Activated CD8-positive, alpha-beta memory T cell treated with anti-CD3 and anti-CD28 coated beads, Interleukin-2, amount 50 U/mL, for 4 hours (primary cell): ENCODE results near the gene SMIM5.

Experiments
- DNase-seq: peaks from one replicate; pipeline ENCODE4 v3.0.0-alpha.2; 2020

The SMIM5 gene

GRCh38 chr17:75604034-75604695 lies 29.1 kb upstream of the SMIM5 start:
- DNase-seq: no peak

- DNase-seq: no peak
Measured at GRCh38 chr17:75605790-75606189, 27.4 kb upstream of the SMIM5 start.

GRCh38 chr17:75607086-75607485 lies 26.1 kb upstream of the SMIM5 start:
- no peak for DNase-seq

DNA sequence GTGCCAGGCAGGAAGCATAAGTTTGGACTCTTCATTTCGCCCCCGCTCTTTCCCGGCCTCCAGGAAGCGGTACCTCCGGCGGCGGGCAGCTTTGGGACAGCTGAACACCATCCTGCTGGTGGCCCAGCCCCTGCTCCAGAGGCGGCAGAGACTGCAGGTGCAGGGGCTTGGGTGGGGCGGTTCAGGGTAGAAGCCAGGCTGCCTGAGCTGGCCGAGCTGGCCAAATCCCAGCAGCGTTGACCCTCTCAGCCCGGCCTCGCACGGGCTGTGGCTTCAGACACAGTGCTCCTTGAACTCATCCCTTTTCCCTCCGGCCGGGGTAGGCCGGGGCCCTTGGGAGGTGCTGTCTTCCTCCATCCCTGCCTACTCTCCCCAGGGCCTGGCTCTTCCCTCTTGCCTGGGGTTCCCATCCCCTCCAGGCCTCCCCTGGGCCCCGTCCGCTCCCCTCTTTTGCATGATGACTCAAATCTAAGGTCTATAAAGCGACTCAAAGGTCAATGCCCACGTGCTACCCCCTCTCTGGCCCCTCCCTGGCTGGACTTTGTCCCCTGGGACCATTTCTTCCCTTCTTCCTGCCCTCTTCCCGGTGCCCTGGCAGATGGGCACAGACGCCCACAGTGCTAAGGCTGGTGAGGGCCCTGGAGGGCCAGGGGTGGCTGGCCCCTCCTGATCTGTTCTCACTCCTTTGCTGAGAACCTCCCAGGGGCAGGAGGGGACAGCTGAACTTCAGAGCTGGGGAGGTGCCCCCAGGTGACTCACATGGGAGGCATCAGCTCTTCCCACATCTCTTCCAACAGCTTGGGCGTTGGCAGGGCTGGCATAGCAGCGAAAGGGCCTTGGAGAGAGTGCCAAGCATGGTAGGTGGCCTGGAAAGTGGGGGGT lies 22.9 kb upstream of the SMIM5 start:
- DNase-seq: no peak

DNA sequence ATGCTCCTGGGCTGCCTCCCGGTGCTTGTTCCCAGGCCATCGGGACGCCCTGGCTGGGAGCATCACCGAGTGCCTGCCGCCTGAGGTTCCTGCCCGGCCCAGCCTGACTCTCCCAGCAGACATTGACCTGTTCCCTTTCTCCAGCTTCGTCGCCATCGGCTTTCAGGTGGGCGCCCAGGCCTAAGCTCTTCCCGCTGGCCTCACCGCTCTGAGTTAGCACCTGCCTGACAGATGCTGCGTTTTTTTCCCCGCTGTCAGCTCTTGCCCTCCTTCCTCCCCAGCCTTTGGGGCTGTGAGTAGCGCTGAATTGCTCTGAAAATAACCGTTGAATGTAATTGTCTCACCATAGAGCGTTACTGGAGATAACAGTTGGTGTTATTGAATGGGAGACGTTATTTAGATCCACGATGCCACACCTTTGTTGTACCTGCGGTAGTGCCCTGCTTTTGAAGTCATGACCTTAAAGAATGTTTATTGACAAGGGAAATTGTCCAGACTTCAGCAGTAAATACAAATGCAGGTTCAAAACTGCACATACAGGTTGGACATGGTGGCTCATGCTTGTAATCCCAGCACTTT lies 21.3 kb upstream of the SMIM5 start:
- no peak for DNase-seq

DNA sequence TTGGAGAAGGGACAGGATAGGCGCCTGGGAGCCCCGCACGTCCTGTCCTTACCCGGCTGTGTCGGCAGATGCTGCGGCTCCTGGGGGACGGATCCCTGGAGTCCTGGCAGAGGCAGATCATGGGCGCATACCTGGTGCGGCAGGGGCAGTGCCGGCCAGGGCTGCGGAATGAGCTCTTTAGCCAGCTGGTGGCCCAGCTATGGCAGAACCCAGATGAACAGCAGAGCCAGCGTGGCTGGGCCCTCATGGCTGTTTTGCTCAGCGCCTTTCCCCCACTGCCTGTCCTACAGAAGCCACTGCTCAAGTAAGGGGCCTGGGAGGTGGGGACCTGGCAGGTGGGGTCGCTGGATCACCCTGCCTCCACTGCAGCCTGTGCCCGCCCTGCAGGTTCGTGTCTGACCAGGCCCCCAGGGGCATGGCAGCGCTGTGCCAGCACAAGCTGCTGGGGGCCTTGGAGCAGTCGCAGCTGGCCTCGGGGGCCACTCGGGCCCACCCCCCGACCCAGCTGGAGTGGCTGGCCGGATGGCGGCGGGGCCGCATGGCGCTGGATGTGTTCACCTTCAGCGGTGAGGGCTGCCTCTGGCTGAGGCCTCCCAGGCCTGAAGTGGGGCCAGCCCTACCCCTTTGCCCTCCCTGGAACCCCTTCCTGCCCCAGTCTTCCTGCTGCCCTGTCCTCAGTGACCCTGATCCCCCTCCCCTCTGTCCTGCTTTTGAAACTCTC lies 20.2 kb upstream of the SMIM5 start:
- DNase-seq: no peak

- no peak for DNase-seq
Measured at GRCh38 chr17:75614006-75614405, 19.2 kb upstream of the SMIM5 start.

- DNase-seq: no peak
Measured at GRCh38 chr17:75614556-75615270, 18.5 kb upstream of the SMIM5 start.

GRCh38 chr17:75615301-75615700 lies 17.9 kb upstream of the SMIM5 start:
- DNase-seq: no peak

DNA sequence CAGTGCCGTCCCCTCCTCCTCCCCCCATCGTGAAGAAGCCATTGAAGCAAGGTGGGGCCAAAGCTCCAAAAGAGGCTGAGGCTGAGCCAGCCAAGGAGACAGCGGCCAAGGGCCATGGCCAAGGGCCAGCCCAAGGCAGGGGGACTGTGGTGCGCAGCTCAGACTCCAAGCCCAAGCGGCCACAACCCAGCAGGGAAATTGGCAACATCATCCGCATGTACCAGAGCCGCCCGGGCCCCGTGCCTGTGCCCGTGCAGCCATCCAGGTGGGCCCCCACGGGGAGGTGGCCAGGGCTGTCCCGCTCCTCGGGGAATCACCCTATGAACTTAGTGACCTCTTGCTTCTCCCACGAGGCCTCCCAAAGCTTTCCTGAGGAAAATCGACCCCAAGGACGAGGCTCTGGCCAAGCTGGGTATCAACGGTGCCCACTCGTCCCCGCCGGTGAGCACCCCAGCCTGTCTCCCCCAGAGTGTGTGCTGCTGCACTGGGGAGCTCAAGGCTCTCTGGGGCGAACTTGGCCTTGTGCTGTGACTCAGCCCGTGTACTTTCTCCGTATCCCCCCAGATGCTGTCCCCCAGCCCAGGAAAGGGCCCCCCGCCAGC lies 16.6 kb upstream of the SMIM5 start:
- DNase-seq: no peak

- DNase-seq: no peak
Measured at GRCh38 chr17:75617218-75617617, 16.0 kb upstream of the SMIM5 start.

GRCh38 chr17:75617675-75618074 lies 15.6 kb upstream of the SMIM5 start:
- DNase-seq: no peak

DNA sequence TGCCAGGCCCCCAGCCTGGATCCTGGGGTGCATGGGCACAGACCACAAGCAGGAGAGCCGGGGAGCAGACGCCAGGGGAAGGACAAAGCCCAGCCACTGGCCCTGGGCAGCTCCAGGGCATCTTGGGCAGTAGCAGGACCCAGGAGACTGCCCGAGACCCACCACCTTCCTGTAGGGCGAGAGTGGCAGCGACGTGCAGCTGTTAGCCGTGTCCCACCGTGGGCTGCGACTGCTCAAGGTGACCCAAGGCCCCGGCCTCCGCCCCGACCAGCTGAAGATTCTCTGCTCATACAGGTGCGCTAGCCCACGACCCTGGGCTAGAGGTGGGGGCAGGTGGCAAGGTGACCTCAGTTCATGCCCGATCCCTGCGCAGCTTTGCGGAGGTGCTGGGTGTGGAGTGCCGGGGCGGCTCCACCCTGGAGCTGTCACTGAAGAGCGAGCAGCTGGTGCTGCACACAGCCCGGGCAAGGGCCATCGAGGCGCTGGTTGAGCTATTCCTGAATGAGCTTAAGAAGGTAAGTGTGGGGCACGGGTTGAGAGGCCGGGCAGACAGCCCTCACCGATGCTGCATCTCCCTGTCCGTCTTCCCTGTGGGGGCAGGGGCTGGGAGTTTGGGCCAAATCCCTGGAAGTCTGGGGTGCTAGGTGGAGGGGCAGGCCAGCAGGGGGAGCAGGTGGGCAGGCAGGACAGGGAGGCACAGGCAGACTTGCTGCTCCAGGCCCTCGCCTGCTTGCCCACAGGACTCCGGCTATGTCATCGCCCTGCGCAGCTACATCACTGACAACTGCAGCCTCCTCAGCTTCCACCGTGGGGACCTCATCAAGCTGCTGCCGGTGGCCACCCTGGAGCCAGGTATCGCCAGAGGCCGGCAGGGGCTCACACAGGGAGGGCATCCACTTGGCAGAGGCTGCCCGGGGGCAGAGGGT lies 13.5 kb upstream of the SMIM5 start:
- DNase-seq: no peak

GRCh38 chr17:75621489-75621888 lies 11.7 kb upstream of the SMIM5 start:
- no peak for DNase-seq

DNA sequence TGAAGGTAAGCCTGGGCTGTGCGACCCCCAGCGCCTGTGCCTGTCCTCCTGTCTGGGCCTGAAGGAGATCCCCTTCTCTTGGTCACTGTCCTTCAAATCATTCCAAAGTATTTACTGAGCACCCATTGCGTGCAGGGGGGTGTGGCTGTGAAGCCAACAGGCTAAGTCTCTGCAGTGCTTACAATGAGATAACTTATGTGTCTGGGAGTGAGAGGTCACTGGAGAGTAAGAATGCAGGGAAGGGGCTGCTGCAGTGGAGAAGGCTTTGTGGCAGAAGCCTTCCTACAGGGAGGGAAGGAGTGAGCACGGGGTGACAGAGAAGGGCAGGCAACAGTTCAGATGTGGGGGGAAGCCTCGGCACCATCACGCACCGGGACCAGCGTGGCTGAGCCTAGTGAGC lies 11.2 kb upstream of the SMIM5 start:
- no peak for DNase-seq

DNA sequence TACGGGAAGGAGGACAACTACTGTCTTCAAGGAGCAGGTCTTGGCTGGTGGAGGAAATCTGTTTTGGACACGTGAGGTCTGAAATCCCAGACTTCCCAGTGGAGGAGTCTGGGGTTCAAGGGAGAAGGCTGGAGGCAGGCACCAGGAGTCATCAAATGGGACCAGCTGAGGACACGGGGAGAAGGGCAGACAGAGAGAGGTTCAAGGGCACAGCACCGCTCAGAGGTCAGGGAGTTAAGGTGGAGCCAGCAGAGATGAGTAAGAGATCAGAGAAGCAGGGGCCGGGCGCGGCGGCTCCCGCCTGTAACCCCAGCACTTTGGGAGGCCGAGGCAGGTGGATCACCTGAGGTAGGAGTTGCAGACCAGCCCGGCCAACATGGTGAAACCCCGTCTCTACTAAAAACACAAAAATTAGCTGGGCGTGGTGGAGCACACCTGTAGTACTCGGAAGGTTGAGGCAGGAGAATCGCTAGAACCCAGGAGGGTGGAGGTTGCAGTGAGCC lies 10.4 kb upstream of the SMIM5 start:
- no peak for DNase-seq

DNA sequence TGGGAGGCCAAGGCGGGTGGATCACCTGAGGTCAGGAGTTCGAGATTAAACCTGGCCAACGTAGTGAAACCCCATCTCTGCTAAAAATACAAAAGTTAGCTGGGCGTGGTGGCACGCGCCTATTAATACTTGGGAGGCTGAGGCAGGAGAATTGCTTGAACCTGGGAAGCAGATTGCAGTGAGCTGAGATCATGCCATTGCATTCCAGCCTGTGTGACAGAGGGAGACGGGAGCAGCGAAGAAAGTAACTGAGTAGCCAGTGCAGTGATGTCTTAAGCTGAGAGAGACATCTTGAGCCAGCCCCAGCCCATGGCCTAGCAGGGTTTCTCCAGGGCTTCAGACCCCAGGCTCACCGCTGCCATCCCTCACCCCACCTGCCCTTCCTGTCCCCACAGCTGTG lies 9.8 kb upstream of the SMIM5 start:
- DNase-seq: no peak

DNA sequence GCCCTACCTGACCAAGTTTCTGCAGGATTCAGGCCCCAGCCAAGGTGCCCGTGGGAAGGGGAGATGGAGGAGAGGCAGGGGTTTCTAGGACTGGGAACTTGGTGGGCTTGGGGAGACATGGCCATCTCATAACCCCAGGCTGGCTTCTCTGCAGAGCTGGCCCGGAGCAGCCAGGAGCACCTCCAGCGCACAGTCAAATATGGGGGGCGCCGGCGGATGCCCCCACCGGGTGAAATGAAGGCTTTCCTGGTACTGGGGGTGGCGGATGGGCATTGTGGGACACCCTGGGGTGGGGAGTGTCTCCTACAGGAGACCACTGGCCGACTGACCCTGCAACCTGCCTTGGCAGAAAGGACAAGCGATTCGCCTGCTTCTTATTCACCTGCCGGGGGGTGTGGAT lies 9.2 kb upstream of the SMIM5 start:
- DNase-seq: no peak

- no peak for DNase-seq
Measured at GRCh38 chr17:75624714-75625345, 8.4 kb upstream of the SMIM5 start.

GRCh38 chr17:75625813-75626486 lies 7.3 kb upstream of the SMIM5 start:
- DNase-seq: no peak
